DND-41 (cell line): ENCODE measurements around the gene SLC12A8.

Experiments
- ATAC-seq: fragments of 200-7000 bp; cut with Tn5 transposase; 3 replicates; pipeline ENCODE4 v1.9.1; 2021; ENCODE audit warnings: low read depth; ENCODE audit not compliant: insufficient read depth
- DNase-seq: peaks from one replicate; pipeline ENCODE4 v3.0.0-alpha.2; 2020
- H2AFZ ChIP-seq: 2 replicates; pipeline ENCODE4 v1.6.0; 2012; ENCODE audit warnings: low read depth, low read length
- H3K27ac ChIP-seq: 2 replicates; pipeline ENCODE4 v1.5.1; 2012; ENCODE audit warnings: low read length, inconsistent platforms
- H3K27me3 ChIP-seq: fragments of 200-600 bp; sonication (generic); 2 replicates; pipeline ENCODE4 v1.6.0; 2012; ENCODE audit warnings: low read length, mild to moderate bottlenecking, inconsistent platforms; ENCODE audit not compliant: insufficient read depth, poor library complexity
- H3K36me3 ChIP-seq: 2 replicates; pipeline ENCODE4 v1.5.1; 2012; ENCODE audit warnings: low read length, inconsistent platforms; ENCODE audit not compliant: insufficient read depth
- H3K4me1 ChIP-seq: 2 replicates; pipeline ENCODE4 v1.5.1; 2012; ENCODE audit warnings: mild to moderate bottlenecking, low read length; ENCODE audit not compliant: insufficient read depth
- H3K4me2 ChIP-seq: 2 replicates; pipeline ENCODE4 v1.6.0; 2012; ENCODE audit warnings: mild to moderate bottlenecking, moderate library complexity, low read length, inconsistent platforms; ENCODE audit not compliant: insufficient read depth
- H3K4me3 ChIP-seq, 2 experiments: fragments of 200-600 bp in 1 of 2; shearing (Covaris generic) in 1 of 2; 2 replicates each; pipeline ENCODE4 v1.5.1; 2012 to 2016; ENCODE audit warnings: inconsistent platforms in 2 of 2, low read length in 2 of 2, mild to moderate bottlenecking in 2 of 2, low read depth in 1 of 2, moderate library complexity in 1 of 2
- H3K79me2 ChIP-seq: 2 replicates; pipeline ENCODE4 v1.6.0; 2012; ENCODE audit warnings: low read length, inconsistent platforms; ENCODE audit not compliant: insufficient read depth
- H3K9ac ChIP-seq: 2 replicates; pipeline ENCODE4 v1.6.0; 2012; ENCODE audit warnings: low read depth, mild to moderate bottlenecking, inconsistent platforms, low read length, moderate library complexity
- H3K9me3 ChIP-seq: 2 replicates; pipeline ENCODE4 v1.5.1; 2012; ENCODE audit warnings: low read length, moderate library complexity, mild to moderate bottlenecking, inconsistent platforms; ENCODE audit not compliant: insufficient read depth, severe bottlenecking
- H4K20me1 ChIP-seq: 2 replicates; pipeline ENCODE4 v1.6.0; 2012; ENCODE audit warnings: low read length; ENCODE audit not compliant: insufficient read depth
- EZH2 ChIP-seq: IDR thresholded peaks from 3 replicates; pipeline ENCODE4 v1.6.1; 2012; ENCODE audit warnings: borderline replicate concordance, low read depth, mild to moderate bottlenecking, moderate library complexity, low read length, inconsistent platforms; ENCODE audit not compliant: severe bottlenecking
- TF ChIP-seq, protein P1 (sequence below): IDR thresholded peaks from 2 replicates; pipeline ENCODE4 v1.5.1; 2012; ENCODE audit warnings: borderline replicate concordance, low read length, moderate library complexity, mild to moderate bottlenecking; ENCODE audit not compliant: poor library complexity, severe bottlenecking; ENCODE audit errors: extremely low read depth

The SLC12A8 gene

DNA sequence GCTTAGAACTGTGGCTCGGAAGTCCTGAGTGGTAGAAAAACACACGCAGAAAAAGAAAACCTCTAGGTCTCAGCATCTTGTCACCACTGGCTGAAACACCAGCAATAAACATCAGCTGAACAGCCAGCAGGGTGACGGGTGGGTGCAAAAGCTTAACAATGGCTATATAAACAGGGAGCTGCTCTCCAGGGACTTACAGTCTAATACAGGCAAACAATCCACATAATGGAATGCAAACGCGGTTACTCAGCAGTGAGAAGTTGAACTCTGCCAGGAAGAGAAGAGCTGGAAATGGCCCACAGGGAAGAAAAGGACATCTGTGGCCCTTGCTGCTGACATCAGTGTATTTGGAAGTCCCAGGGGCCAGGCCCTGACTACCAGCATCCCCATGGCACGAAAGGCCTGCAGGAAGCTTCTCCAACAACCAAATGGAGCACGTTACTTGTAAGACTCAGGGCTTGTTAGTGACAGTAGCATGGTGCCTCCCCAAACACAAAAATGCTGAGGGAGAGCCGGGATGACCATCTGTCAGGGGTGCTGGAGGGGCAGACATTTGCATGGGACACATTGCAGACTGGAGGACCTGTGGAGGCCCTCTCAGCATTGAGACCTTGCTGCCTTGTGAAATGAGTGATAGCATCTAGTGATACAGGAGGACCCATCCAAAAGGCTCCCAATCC, 159.8 kb downstream of the SLC12A8 start:
- peak overlapping the region in 1 of 2 experiments; percentile 44; a peak in 2 of 4 replicates for H3K4me3 ChIP-seq
- H3K27me3 ChIP-seq: peaks cover 14% of the 10 kb centered on the region
- peaks cover 56% of the 10 kb centered on the region for H3K4me1 ChIP-seq
- DNase-seq: no peak
- no peak for ATAC-seq
- no peak overlapping the region for H3K27ac ChIP-seq
- H3K9me3 ChIP-seq: no peaks in the 10 kb centered on the region
- H3K9ac ChIP-seq: no peak overlapping the region
- H3K4me2 ChIP-seq: peak overlapping the region; percentile 80
- no peaks in the 10 kb centered on the region for H3K36me3 ChIP-seq
- H4K20me1 ChIP-seq: peaks cover 41% of the 10 kb centered on the region
- TF ChIP-seq EZH2: no peak
- TF ChIP-seq, protein P1, sequence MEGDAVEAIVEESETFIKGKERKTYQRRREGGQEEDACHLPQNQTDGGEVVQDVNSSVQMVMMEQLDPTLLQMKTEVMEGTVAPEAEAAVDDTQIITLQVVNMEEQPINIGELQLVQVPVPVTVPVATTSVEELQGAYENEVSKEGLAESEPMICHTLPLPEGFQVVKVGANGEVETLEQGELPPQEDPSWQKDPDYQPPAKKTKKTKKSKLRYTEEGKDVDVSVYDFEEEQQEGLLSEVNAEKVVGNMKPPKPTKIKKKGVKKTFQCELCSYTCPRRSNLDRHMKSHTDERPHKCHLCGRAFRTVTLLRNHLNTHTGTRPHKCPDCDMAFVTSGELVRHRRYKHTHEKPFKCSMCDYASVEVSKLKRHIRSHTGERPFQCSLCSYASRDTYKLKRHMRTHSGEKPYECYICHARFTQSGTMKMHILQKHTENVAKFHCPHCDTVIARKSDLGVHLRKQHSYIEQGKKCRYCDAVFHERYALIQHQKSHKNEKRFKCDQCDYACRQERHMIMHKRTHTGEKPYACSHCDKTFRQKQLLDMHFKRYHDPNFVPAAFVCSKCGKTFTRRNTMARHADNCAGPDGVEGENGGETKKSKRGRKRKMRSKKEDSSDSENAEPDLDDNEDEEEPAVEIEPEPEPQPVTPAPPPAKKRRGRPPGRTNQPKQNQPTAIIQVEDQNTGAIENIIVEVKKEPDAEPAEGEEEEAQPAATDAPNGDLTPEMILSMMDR: no peak
- no peaks in the 10 kb centered on the region for H3K79me2 ChIP-seq
- no peak overlapping the region for H2AFZ ChIP-seq

DNA sequence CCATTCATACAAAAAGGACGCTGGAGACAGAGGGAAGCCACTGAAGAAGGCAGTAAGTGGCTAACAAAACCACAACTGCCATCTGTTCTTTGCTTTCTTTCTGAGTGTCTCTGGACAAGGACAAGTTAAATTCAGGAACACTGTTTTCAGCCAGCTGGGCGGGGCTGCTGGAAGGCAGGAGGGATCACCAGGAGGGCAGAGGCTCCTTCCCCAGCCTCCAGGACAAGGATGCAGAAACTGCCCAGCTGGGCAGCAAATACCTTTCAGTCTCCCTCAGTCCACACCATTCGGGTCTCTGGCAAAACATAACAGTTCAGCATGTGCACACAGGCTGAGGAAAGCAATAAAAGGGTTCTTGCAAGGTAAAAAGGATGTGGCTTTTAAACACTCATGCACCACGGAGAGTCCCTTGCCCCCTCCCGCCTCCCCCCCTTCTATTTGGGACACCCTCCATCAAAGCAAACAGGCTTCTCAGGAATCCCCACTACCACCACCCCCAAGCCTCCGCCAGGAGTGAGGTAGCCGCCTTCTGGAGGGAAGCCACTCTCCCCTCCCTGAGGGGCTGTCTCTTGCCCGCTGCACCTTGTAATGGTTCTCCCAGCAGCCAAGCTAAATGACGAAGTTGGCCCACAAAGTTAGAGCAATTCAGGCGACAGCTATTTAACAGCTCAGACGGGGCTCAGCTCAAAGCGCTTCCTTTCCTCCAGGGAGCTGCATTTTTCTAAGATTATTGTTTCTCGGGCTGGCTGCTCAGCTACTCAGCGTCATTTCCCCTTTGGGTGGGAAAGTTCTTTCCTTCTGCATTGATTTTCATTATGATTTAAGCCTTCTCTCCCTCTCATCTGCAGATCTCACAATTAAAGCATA, 160.6 kb downstream of the SLC12A8 start:
- ATAC-seq: peak; percentile 71
- Histone ChIP-seq H3K9me3 (no peaks in the 10 kb centered on the region), H3K79me2 (no peaks in the 10 kb centered on the region), H3K4me2 (peak overlapping the region; percentile 80), H3K27ac (peak overlapping the region; percentile 43), H3K4me1 (peaks cover 56% of the 10 kb centered on the region), H3K9ac (0 out of 2 replicates have a peak overlapping the region, but pooled peaks have one; percentile 22), H4K20me1 (peaks cover 45% of the 10 kb centered on the region), H3K4me3 (peak overlapping the region in 1 of 2 experiments; percentile 44; a peak in 2 of 4 replicates), H2AFZ (no peak overlapping the region), H3K36me3 (no peaks in the 10 kb centered on the region), H3K27me3 (peaks cover 8% of the 10 kb centered on the region)
- TF ChIP-seq EZH2: no peak
- TF ChIP-seq, protein P1: no peak
- peak; percentile 82 for DNase-seq

DNA sequence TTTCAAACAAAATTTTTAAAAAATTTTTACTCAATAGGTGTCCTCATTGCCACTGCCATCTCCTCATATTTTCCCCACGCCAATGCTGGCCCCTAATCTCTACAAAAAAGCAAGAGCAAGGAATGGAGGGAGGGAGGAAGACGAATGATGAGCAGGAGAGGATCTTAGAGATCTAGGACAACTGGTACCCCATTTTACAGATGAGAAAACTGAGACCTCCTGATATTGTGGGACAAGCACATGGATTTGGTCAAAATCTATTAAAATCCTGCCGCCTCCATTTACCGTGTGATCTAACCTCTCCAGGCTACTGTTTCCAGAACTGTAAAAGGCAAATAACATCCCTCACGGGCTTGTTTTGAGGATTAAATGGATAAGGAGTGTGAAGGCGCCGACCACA, 161.3 kb downstream of the SLC12A8 start:
- no peak for ATAC-seq
- Histone ChIP-seq H3K27ac (peak overlapping the region; percentile 43), H3K4me1 (peaks cover 50% of the 10 kb centered on the region), H3K79me2 (no peaks in the 10 kb centered on the region), H3K9ac (0 out of 2 replicates have a peak overlapping the region, but pooled peaks have one; percentile 22), H3K36me3 (no peaks in the 10 kb centered on the region), H2AFZ (no peak overlapping the region), H3K4me2 (peak overlapping the region; percentile 80), H3K9me3 (no peaks in the 10 kb centered on the region), H3K4me3 (peak overlapping the region in 1 of 2 experiments; percentile 44; a peak in 2 of 4 replicates), H4K20me1 (peaks cover 48% of the 10 kb centered on the region), H3K27me3 (peaks cover 2% of the 10 kb centered on the region)
- DNase-seq: no peak
- TF ChIP-seq, protein P1: no peak
- no peak for TF ChIP-seq EZH2
